GM18861 (cell line): ENCODE data around the gene UNC5B.

Source experiments
- ATAC-seq: cut with Tn5 transposase; IDR thresholded peaks from one replicate; pipeline ENCODE4 v1.9.1; 2021; ENCODE audit not compliant: unreplicated experiment

The UNC5B gene

DNA sequence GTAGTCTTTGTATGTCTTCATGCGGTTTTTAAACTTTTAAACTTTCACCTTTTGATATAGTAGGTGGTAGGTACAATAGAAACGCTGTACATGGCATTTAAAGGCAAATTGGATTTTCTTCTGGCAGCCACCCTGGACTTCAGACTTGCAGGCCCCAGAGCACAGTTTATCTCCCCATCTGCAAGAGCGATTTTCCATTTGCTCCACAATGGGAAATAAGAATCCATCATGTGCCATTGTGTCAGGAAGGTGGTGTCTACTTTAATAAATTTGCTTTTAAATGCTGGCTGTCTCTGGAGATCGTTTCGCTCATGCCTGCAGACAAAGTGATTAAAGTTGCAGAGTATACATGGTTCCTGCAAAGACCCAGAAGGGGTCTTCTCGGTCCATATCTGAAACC, 38.9 kb downstream of the UNC5B start:
- ATAC-seq, result no peak

DNA sequence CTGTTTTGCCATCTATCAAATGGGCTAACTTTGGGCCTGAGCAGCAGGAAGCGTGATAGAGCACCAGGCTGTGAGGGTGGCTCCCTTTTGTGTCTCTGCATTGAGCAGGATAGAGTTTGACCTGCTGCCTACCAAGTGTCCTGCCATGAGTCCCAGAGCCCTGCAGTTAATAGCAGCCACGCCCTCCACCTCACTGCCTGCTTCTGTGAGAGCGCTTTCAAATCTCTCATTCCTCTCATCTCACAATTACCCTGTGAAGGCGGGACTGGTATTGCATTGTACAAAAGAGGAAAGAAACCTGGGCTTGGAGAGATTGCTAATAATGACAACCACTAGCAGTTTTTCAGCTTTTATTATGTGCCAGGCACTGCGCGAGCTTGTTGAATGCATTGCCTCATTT, 39.9 kb downstream of the UNC5B start:
- ATAC-seq, result no peak

DNA sequence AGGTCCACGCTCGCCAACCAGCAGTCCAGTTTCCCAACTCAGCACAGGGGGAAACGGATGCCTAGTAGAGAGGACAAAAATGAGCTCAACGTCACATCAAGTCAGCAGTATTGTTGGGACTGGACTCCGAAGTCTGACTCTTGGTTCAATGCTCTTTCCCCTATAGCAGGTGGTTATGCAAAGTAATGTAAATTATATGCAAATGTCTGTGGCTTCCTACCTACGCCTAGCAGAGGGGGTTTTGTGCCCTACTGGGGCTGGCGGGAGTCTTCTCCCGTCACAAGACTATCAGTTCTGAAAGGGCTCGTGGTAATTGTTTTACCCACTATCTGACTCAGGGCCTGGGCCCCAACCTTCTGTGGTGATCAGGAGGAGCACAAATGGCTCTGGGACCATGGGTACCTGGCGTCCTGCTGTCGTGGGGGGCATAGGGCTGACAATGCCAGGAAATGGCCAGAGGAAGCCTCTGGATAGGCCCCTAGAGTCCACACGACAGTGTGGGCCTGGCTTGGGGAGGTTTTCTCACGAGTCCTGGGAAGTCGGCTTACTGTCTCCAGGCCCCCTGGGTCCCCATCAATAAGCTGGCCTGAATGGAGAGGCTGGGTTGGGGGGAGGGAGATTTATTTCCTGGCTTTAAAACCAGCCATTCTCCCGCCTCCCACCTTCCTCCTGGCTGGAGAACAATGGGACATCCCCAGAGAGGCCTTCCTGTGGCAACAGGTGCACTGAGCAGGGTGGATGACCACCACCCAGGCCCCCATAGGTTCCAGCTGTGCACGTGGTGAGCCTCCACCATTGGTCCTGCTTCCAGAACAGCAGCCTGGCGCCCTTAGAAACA, 41.8 kb downstream of the UNC5B start:
- no peak for ATAC-seq

DNA sequence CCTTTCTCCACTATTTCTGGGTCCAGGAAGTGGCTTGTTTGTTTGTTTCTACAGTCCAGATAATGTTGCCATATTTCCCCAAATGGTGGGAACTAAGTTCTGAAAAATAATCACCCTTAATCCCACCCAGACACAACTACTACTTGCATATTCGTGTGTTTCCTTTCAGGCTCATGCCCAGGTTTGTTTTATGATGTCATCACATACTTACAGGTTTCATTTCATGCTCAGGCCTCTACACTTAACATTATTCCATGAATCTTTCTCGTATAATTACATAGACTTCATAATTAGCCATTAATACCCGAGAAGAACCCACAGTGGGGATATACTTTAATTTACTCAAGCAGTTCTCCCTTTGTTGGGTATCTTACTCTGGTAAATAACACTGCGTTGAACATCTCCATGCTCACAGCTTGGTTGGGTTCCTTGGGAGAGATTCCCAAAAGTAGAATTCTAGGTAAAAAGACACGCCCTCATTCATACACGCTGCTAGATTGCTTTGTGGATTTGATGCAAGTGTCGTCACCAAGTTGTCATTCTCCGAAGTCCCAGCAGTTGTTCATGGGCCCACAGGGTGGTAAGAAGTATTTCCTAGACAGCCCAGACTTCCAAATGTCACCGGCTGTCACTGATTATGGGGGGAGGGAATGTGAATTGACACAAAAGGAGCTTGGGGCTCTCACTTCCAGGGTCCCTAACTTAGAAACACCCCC, 42.6 kb downstream of the UNC5B start:
- ATAC-seq, result no peak

DNA sequence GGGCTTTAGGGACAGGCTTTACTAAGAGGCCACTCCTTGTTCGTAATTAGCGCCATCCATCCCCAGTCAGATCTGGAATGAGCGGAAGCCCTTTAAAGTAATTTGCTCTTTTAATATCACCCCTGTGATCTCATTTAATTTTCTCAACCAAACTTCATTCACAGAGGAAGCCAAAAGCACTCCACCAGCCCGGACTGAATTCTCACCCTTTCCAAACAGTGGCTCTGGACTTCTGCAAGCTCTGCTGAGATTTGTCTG, 43.1 kb downstream of the UNC5B start:
- no peak for ATAC-seq

DNA sequence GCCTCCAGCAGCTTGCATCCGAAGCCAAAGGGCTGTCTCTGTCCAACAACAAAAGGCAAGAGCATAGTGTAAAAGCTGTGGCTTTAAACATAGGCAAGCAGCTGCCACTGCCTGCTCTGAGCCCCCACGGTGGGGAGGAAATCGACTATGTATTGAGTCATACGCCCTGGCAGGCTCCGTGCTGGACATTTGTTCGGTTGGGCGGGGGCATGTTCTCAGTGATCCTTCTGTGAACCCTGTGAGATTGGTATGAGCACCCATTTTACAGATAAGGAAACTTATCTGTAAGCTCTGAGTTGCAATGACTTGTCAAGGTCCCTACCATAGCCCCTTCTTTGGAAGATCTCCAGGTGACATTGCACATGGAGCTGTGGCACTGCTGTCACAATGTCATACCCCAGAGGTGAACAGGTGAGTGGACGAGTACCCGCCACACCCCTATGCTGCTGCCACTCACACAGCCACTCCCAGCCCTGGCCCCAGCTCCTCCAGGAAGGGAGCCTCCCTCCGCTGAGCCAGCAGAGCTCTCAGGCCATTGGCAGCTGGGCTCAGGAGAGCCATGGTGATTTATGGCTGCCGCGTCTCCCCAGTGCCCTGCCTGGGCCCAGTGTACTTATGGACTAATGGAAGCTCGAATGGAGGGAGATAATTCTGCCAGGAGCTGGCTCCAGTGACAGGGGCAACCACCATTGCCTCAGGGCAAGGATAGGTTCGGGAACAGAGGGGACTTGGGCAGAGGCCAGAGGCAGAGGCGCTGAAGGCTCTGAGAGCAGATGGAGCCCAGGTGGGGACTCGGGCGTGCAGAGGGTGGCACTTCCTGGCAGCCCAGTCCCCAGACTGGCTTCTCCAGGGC, 43.7 kb downstream of the UNC5B start:
- ATAC-seq, result no peak

DNA sequence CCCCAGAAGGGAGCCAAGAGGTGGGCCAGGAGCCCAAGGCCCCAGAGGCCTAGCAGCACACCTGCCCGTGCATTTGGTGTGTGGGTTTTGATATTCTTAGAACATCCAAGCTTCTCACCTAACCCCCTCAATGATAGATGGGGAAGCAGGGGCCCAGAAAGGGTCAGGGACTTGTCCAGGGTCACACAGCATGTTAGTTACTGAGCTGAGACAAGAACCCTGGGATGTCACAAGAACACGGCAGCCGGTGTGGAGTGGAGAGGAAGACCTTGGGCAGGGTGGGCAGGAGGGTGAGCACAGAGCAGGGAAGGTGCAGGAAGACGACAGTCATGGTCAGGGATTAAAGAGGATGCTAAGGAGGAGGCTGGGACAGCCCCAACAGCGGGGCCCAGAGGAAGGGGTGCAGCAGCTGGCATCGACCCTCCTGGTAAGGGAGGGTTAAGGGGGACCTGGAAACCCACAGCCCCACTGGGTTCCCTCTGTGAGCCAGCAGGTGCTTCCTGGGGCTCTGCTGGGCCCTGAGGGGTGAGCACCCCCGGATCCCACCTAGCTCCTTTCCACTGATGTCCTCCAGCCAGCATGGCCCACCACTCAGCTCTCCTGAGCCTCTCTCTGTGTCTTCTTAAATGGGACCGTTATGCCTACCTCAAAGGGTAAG, 44.4 kb downstream of the UNC5B start:
- ATAC-seq, result no peak

DNA sequence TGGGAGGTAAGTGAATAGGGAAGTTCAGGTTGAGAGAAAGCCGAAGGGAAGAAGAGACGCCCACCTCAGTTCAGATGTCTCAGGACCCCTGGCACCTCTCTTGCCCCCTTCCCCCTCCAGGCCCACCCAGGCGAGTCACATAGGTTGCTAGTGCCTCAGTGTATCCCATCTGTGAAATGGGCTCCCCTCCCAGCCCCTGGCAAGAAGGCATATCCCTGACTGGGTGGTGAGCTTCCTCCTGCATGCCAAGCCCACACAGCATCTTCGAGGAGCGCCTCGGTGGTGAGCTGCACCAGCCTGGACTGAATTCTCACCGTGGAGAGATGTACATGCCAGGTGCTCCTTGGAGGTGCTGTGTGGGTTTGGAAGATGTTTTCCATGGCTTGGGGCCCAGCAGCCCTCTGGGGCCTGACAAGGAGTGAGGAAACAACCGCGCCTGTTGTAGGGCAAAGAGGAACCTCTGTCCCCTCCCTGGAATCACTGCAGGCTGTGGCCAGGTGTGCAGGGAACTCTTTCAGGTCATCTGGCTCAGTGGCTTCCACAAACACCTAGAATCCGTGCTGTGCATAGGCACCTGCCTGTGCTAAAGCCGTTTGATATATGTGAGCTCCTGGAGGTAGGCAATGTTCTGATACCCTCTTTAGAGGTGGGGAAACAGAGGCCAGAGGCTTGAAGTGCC, 45.1 kb downstream of the UNC5B start:
- ATAC-seq, result no peak

DNA sequence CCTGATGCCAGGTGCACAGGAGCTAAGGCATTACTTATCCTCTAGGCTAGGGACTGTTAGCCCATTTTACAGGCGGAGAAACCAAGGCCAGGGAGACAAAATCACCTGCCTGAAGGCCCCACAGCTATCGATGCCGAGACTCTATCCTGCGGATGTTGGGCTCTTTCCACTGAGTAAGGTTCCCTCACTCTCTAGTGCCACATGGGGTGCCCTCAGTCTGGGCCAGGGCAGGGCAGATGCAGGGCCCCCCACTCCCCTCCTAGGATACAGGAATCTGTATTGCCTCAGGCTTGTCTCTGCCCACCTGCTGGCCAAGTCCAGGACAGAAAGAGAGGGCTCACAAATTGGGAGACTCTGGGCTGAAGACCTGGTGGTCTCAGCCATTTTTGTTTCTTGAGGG, 45.7 kb downstream of the UNC5B start:
- ATAC-seq, result no peak

DNA sequence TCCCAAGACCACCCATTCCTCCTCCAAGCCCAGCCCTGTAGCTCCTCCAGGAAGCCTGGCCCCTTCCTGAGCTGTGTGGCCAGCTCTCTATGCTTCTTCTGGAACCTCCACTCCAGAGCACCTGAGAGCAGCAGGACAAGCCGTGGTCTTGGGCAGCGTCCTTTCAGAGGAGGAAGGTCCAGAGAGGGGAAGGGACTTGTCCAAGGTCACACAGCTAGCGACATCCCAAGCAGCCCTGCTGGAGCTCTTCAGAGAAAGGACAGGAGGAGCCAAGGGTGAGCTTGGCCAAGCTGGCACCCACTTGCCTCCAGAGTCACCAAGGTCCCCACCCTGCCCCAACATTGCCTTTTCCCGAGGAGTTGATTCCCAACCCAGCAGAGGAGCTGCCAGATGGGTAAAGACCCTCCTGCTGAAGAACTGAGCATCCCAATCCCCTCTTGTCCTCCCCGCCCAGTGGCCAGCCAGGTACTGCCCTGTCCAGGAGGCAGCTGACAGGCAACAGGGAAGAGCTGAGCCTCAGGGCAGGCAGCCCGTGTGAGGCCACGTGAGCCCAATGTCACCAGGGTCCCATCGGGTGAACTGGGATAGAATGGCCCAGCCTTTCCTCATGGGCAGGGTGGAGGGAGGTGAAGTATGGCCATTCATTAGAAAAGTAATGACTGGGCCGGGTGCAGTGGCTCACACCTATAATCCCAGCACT, 46.2 kb downstream of the UNC5B start:
- ATAC-seq, result no peak

DNA sequence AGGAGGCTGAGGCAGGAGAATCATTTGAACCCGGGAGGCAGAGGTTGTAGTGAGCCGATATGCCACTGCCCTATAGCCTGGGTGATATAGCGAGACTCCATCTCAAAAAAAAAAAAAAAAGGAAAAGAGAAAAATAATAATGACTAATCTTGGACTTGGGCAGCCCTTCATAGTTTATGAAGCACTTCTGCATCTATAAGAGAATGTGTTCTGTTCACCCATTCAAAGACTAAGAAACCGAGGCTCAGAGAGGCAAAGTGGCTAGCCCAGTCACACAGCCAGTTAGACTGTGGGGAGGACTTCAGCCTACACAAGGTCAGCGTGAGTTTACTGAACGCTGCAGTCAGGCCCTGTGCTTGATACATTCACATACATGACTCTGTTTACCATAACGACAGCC, 46.9 kb downstream of the UNC5B start:
- ATAC-seq, result no peak

DNA sequence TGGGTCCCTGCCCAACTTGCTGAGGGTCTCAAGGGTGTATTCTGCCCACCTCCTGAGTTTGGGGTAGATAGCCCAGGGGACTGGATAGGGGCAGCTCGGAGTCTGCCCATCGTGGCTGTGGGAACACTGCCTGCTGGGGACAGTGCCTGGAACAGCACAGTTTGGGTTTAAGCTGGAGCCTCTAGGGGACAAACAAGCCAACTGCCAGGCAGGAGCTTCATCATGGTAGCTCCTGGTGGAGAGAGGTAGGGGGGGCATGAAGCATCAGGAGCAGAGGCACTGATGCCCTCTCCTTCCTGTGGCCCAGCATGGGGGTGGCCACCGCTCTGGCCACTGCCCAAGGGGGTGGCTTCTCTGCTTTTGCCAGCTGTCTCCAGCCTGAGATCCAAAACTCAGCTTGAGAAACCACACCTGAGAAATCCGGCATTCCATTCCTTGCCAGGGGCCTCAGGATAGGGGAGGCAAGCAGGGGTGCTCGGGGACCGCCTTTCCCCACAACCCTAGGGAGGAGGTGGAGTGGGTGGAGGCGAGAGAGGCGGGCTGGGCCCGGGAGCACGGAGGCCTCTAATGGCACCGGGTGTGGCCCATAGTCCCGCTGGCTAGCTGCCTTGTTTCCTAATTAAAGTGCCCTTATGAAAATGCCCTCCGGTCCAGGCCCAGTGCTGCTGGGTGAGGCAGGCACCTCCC, 47.6 kb downstream of the UNC5B start:
- ATAC-seq, result no peak

DNA sequence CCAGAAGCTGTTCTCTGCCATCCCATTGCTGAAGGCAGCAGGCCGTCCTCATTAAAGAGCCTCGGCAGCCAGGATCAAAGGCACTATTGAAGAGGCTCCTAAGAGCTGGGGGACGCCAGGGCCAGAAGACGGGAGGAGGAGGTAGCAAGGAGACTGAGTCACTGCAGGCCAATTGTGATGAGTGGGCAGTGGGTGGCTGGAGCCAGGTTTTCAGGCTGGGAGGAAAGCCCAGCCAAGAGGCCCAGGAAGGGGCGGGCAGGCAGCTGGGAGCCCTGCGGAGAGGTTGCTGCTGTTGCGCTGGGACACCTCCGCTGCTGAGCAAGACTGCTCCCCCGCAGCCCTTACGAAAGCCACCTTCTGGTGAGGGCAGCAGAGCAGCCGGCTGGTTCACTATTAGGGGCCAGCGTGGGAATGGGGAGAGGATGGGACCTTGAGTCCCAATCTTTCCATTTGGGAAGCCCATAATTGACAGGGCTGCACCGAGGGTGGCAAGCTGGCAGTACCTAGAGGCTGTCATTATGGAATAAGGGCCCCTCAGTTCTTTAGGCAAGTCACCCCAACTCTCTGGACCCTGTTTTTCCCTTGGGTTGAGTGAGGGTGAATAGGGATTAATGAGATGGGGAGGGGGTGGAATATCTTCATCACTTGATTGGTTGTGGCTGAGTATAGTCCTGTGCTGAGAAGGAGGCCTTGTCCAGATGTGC, 48.4 kb downstream of the UNC5B start:
- ATAC-seq, result no peak

DNA sequence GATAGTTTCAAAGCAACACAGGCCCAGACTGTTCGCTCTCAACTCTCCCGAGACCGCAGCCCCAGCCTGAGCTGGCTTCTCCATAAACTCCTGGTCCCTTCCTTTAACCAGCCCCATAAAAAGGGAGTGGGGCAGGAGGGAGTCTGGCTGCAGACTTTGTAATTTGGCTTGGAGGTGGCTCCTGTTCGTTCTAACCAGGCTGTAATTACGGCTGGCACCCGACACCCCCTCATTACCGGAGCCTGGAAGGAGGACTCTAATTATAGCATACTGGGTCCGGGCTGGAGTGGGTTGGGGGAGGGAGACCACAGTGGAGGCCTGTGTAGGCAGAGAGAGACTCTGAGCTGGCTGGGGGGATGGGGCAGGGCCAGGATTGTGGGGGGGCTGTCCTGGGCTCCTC, 49.7 kb downstream of the UNC5B start:
- ATAC-seq, result no peak

DNA sequence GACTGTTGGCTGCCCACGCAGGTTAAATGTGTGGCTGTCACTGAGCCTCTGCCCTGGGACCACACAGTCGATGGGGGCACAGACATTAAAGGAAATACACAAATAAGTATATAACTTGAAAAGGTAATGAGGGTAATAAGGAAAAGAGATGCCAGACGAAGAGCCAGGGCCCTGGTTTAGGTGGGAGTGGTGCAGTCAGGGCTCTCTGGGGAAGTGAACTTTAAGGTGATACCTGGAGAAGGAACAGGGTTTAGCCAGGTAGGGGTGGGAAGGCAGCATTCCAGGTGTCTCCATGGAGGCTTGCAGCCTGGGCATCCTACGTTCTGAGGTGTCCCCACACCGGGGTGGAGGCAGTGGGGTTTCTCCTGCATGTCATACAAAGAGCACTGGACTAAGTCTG, 50.4 kb downstream of the UNC5B start:
- ATAC-seq, result no peak

DNA sequence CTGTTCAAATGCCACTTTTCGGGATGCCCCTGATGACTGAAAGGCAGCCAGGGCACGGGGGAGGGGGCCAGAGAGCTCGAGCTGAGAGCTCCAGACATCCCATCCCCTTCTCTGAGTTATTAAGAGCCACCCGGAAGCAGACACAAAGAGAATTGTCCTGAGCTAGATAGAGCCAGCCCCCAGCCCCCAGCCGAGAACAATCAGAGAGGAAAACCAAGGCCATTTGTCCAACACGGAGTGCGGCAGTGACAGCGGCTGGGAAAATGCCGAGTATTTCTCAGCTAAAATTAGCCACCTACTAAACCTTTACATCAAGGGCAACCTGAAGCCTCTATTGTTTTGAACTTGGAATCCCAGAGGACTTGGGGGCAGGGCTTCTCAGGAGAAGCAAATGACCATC, 51.0 kb downstream of the UNC5B start:
- ATAC-seq, result no peak

DNA sequence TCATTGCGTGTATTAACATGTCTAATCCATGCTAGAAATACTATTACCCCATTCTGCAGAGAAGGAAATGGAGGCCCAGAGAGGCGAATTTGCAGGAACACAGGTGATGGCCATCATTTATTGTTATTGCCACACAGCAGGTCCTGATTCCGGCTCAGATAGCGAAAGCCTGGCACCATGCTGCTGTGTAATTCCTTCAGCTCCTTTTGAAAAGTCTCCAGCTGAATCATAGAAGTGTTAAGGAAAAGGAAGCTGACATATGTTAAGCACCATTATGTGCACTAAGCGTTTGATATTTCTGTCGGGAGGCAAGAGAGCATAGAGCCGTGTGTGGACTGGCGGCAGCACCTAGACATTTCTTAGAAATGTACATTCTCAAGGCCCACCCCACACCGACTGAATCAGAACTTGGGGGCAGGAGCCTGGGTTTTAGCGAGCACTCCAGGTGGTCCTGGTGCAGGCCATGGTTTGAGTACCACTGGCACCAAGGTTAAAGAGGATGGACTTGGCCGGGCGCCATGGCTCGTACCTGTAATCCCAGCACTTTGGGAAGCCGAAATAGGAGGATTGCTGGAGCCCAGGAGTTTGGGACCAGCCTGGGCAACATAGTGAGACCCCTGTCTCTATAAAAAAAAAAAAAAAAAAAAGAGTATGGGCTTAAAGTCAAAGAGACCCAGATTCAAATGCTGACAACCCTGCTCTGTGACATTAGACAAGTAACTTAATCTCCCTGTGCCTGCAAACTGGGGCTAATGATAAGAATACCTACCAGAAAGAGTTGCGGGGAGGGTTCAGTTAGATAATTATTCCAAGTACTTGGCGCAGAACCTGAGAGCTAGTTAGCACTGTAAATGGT, 52.2 kb downstream of the UNC5B start:
- ATAC-seq, result no peak

DNA sequence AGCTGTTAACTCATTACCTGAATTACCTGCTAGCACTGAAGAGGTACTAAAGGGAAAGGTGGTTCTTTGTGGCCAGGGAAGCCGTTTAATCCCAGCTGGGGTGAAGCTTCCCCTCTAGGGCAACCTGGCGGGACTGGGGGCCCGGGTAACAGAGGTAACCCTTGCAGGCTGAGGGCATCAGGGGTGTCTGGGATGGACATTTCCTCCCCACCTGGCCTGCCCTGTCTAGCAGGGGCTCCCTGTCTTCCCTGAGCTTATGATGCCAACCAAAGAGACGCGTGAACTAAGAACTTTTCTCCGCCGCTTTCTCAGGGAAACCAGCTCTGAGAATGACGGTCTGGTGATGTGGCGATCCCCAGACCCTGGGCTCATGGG, 52.8 kb downstream of the UNC5B start:
- ATAC-seq, result no peak
